ENCODE measurements around the gene CRHR1.
A peak's percentile ranks its signal among the peaks of the same experiment; 100 is the strongest.

CRHR1 gene

GRCh38 chr17:45758544-45758943, 25.6 kb upstream of the CRHR1 start:
- DNase-seq (ENCODE audit: low spot score) = no peak

GRCh38 chr17:45759761-45760160, 24.4 kb upstream of the CRHR1 start:
- DNase-seq (ENCODE audit: low spot score) = no peak

- DNase-seq (ENCODE audit: low spot score) = no peak
Observed at GRCh38 chr17:45761957-45762565, 22.1 kb upstream of the CRHR1 start.

- DNase-seq (ENCODE audit: low spot score) = no peak
Observed at GRCh38 chr17:45763182-45763581, 20.9 kb upstream of the CRHR1 start.

- no peak for DNase-seq (ENCODE audit: low spot score)
Observed at GRCh38 chr17:45764479-45764878, 19.6 kb upstream of the CRHR1 start.

- no peak for DNase-seq (ENCODE audit: low spot score)
Observed at GRCh38 chr17:45768000-45768399, 16.1 kb upstream of the CRHR1 start.

GRCh38 chr17:45770632-45771270, 13.4 kb upstream of the CRHR1 start:
- no peak for DNase-seq (ENCODE audit: low spot score)

- no peak for DNase-seq (ENCODE audit: low spot score)
Observed at GRCh38 chr17:45771271-45771959, 12.7 kb upstream of the CRHR1 start.

GRCh38 chr17:45775148-45775547, 9.0 kb upstream of the CRHR1 start:
- DNase-seq (ENCODE audit: low spot score) = no peak

GRCh38 chr17:45775576-45776011, 8.5 kb upstream of the CRHR1 start:
- no peak for DNase-seq (ENCODE audit: low spot score)

GRCh38 chr17:45776896-45777295, 7.2 kb upstream of the CRHR1 start:
- DNase-seq (ENCODE audit: low spot score) = no peak

- DNase-seq (ENCODE audit: low spot score) = no peak
Observed at GRCh38 chr17:45777388-45777787, 6.7 kb upstream of the CRHR1 start.

- DNase-seq (ENCODE audit: low spot score) = no peak
Observed at GRCh38 chr17:45780921-45781320, 3.2 kb upstream of the CRHR1 start.

- DNase-seq (ENCODE audit: low spot score) = no peak
Observed at GRCh38 chr17:45782889-45783592, 1.1 kb upstream of the CRHR1 start.

GRCh38 chr17:45783593-45784292, 377 bp upstream of the CRHR1 start:
- no peak for DNase-seq (ENCODE audit: low spot score)

GRCh38 chr17:45784741-45785479, 790 bp downstream of the CRHR1 start:
- peak; percentile 17 for DNase-seq (ENCODE audit: low spot score)

- no peak for DNase-seq (ENCODE audit: low spot score)
Observed at GRCh38 chr17:45785480-45786193, 1.5 kb downstream of the CRHR1 start.

- DNase-seq (ENCODE audit: low spot score) = no peak
Observed at GRCh38 chr17:45786349-45786748, 2.2 kb downstream of the CRHR1 start.

- no peak for DNase-seq (ENCODE audit: low spot score)
Observed at GRCh38 chr17:45787044-45787443, 2.9 kb downstream of the CRHR1 start.

GRCh38 chr17:45787656-45788055, 3.5 kb downstream of the CRHR1 start:
- DNase-seq (ENCODE audit: low spot score) = no peak

- DNase-seq (ENCODE audit: low spot score) = no peak
Observed at GRCh38 chr17:45788057-45788456, 3.9 kb downstream of the CRHR1 start.

All from CD4-positive, alpha-beta T cell treated with Interleukin-6 at 100 ng/mL for 8 hours (primary cell).